Measurements from ENCODE around the gene AIM2. TPM values are rescaled to one million over a fixed set of nuclear protein-coding genes. Genes with fewer than 3 reads are reported as not detected.

AIM2 gene, protein sequence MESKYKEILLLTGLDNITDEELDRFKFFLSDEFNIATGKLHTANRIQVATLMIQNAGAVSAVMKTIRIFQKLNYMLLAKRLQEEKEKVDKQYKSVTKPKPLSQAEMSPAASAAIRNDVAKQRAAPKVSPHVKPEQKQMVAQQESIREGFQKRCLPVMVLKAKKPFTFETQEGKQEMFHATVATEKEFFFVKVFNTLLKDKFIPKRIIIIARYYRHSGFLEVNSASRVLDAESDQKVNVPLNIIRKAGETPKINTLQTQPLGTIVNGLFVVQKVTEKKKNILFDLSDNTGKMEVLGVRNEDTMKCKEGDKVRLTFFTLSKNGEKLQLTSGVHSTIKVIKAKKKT
- total RNA-seq = 1 to 10 TPM in 3 of 9 donors, under 1 TPM in 2, not detected in 4; 0.31 to 2.4 (median 2.1) TPM
- polyA plus RNA-seq = under 1 TPM; 0.04 to 0.38 TPM
- long read RNA-seq, donor 1 = 0 reads
- long read RNA-seq, donor 2 = 0 reads
- long read RNA-seq, donor 3 = 0 reads

DNA sequence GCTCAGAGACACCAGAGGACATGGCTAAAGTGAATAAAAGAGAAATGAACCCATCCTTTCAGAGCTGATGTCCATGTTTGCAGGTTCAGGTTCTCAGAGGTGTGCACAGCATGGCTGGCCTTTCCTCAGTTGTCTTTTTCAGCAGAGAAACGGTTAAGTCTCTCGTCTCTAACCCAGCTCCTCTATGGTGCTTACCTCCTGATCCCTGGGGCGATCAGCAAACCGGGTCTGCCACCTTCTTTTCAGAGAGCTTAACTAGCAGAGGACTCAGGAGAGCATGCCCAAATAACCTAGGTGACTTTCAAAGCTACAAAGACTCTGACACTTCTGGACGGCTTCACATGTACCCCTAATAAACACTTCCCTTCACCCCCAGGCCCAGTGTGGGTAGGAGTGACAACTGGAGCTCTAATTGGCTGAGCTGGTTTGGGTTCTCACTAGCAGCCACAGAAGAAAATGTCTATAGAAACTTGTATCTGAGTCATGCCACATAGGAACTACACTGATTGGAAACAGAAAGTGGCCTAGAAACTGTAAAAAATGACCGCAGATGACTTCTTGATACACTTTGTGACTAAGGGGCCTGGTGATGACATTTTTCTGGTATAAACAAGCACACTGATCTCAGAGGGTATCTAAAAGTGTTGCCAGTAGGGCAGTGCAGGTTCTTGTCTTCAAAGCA is at the start of gene AIM2:
TSS of gene AIM2 (minus strand) at position 329 of the 682 bp plus-strand sequence. CDS start 3,267 bp downstream, outside the sequence.
- TF ChIP-seq, protein P1, sequence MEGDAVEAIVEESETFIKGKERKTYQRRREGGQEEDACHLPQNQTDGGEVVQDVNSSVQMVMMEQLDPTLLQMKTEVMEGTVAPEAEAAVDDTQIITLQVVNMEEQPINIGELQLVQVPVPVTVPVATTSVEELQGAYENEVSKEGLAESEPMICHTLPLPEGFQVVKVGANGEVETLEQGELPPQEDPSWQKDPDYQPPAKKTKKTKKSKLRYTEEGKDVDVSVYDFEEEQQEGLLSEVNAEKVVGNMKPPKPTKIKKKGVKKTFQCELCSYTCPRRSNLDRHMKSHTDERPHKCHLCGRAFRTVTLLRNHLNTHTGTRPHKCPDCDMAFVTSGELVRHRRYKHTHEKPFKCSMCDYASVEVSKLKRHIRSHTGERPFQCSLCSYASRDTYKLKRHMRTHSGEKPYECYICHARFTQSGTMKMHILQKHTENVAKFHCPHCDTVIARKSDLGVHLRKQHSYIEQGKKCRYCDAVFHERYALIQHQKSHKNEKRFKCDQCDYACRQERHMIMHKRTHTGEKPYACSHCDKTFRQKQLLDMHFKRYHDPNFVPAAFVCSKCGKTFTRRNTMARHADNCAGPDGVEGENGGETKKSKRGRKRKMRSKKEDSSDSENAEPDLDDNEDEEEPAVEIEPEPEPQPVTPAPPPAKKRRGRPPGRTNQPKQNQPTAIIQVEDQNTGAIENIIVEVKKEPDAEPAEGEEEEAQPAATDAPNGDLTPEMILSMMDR (IDR thresholded peaks at IDR 0.05) = no peak
- TF ChIP-seq POLR2A (IDR thresholded peaks at IDR 0.05) = no peak
- no peak for DNase-seq
- Histone ChIP-seq H3K27ac (peak within 1 kb of the TSS in 1 of 12 donors; percentile 91), H3K36me3 (no peaks in the 10 kb centered on the region), H3K27me3 (no peaks in the 10 kb centered on the region), H3K4me3 (peak within 1 kb of the TSS in 1 of 12 donors; percentile 50), H3K9me3 (no peaks in the 10 kb centered on the region), H3K4me1 (peaks cover 0 to 25% (median 0%) of the 10 kb centered on the region in 12 donors)
- intact Hi-C loops (cut with DNase I) = loop anchor here in 5 of 10 donors (5.0 to 10.0 kb wide), 4 partner anchors 564 to 1112 kb away; no protein-coding TSS in a partner anchor
- 72 to 75% (median 75%) methylated on average over 6 of the region's 6 CpGs for WGBS, 4 donors
- ATAC-seq = peak in 3 of 4 donors; percentile 12 to 45 (median 26)

DNA sequence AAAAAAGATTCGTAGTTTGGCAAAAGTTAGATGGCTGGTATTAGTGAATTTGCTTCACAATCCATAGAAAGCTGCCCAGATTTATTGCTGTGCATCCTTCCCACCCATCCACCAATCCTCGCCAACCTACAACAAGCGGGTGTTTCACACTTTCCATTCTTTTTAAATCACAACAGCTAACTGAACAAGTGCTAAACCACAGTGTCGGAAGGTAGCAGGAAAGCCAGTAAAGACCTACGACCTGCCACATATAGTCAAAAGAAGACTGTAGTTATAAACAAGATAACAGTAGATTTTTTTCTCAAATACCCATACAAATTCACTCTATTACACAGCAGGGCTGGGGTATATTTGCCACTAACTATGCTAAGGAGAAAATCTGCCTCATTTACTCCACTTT is 47.0 kb upstream of the AIM2 start:
- H3K36me3 ChIP-seq = no peaks in the 10 kb centered on the region
- TF ChIP-seq, protein P1 (IDR thresholded peaks at IDR 0.05) = no peak
- no peak for TF ChIP-seq POLR2A (IDR thresholded peaks at IDR 0.05)
- no peak overlapping the region for H3K27ac ChIP-seq
- peaks cover 0 to 11% (median 0%) of the 10 kb centered on the region in 9 donors for H3K27me3 ChIP-seq
- intact Hi-C loops (cut with DNase I) = no loop called here
- no peaks in the 10 kb centered on the region for H3K4me1 ChIP-seq
- DNase-seq (no peak), ATAC-seq (no peak)
- WGBS, 4 donors = 80 to 85% (median 82%) methylated on average over 5 of the region's 5 CpGs
- H3K9me3 ChIP-seq = no peaks in the 10 kb centered on the region
- H3K4me3 ChIP-seq = no peak overlapping the region

DNA sequence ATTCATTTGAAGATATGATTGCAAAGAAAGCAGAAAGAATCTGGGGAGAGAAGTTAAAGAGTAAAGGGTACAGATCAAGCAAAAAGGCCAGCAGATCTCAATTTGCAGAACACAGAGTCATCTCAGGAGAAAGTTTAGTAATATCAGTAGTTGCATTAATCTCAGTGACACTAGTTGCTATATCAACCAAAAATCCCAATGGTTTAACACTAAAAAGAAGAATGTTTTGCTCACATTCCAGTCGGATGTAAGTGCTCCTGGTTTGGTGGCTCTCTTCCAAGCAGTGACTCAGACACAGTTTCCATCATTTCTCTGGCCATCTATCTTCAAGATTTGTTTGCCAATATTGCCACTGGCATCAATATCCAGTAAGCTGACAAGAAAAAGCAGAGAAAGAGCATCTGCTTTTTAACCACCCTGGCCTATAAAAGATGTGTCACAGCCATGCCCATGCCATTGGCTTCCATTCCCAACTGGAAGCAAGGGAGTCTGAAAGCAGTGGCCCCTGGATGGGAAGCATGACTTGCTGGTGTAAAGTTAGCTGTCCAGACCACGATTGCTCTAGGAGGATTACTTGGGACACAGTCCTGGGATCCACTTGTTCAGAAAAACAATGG is 45.5 kb upstream of the AIM2 start:
- no peak for ATAC-seq

More for the DNA sequence above, 45.5 kb upstream of the AIM2 start:
- Histone ChIP-seq H3K36me3 (no peaks in the 10 kb centered on the region), H3K27ac (no peak overlapping the region), H3K27me3 (peaks cover 0 to 11% (median 0%) of the 10 kb centered on the region in 9 donors), H3K4me3 (no peak overlapping the region), H3K9me3 (no peaks in the 10 kb centered on the region), H3K4me1 (no peaks in the 10 kb centered on the region)
- 40 to 63% (median 51%) methylated on average over 2 of the region's 2 CpGs for WGBS, 4 donors
- intact Hi-C loops (cut with DNase I) = no loop called here
- no peak for DNase-seq
- no peak for TF ChIP-seq POLR2A (IDR thresholded peaks at IDR 0.05)
- TF ChIP-seq, protein P1 (IDR thresholded peaks at IDR 0.05) = no peak
